ENCODE data around the gene APOL2.
"Not testable (repeated sequence)": the region's sequence is repeated elsewhere in the genome, so short reads cannot be mapped to it uniquely, and the experiment has no call there.

APOL2 gene

GRCh38 chr22:36220451-36220921 is 18.8 kb downstream of the APOL2 start:
- no peak for DNase-seq

DNA sequence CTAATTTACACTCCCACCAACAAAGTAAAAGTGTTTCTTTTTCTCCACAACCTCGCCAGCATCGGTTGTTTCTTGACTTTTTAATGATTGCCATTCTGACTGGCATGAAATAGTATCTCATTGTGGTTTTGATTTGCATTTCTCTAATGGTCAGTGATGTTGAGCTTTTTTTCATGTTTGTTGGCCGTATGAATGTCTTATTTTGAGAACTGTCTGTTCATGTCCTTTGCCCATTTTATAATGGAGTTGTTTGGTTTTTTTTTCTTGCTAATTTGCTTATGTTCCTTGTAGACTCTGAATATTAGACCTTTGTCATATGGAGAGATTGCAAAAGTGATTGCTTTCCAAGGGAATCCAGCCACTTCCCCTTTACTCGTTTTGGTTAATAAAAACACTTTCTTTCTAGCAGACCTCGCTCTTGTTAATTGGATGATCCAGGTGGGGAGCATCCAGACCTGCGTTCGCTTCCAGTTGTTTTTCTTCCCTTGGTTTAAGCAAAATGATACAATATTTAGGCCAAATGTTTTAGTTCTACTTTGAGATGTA is 20.6 kb downstream of the APOL2 start:
- DNase-seq, result no peak

DNA sequence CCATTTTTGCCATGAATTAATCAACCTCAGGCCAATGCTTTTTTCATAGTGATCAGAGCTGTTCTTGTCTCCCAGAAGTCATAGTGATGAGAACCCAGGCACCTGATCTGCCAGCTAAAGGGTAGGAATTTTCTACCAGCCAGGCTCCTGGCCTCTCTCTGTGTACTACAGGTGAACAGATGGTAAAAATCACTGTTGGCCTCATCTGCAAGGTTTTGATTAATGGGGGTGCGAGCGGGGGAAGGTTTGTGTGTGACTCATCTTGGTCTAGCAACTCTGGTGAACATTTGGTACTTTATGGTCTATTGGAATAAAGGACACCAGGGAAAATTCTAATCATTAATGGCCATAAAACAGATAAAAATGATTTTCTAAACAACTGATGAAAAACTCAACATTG is 23.3 kb downstream of the APOL2 start:
- no peak for DNase-seq

GRCh38 chr22:36213586-36213985 is 25.7 kb downstream of the APOL2 start:
- no peak for DNase-seq

- DNase-seq, result no peak
Measured at GRCh38 chr22:36212901-36213300, 26.4 kb downstream of the APOL2 start.

GRCh38 chr22:36211237-36211861 is 28.0 kb downstream of the APOL2 start:
- no peak for DNase-seq

- DNase-seq, result no peak
Measured at GRCh38 chr22:36210224-36210623, 29.1 kb downstream of the APOL2 start.

DNA sequence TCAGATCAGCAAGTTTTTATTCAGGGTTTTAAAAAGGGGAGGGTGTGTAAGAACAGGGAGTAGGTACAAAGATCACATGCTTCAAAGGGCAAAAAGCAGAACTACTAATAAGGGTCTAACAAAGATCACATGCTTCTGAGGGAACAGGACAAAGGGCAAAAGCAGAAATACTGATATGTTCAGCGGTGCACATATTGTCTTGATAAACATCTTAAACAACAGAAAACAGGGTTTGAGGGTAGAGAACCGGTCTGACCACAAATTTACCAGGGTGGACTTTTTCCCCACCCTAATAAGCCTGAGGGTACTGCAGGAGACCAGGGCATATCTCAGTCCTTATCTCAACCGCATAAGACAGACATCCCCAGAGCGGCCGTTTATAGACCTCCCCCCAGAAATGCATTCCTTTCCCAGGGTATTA is 29.8 kb downstream of the APOL2 start:
- not testable (repeated sequence) for DNase-seq

GRCh38 chr22:36208914-36209313 is 30.4 kb downstream of the APOL2 start:
- DNase-seq, result no peak

DNA sequence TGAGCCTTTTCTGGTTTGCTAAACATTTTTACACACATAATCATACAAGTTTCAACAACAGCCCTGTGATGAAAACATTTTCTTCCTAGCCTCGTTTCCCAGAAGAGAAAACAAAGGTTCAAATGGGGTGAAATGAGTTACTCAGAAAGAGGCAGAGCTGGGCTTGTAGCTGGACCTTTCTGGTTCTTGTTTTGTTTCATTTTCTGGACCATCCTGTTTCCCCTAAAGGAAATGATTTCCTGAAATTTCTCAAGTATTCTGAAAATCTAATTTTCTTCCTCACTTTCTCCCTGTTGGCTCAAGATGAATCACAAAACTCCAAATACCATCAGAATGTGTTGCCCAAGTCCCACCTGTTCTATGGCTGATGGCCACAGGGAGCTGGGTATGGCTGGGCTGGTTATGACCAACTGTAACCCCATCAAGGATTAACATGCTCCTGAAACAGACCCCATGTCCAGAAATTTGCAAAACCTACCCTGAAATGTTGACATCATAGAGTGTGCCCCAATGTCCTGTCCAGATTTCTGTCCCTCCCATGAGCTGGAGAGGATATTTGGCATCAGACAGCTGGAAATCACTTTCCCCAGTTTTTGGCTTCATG is 31.1 kb downstream of the APOL2 start:
- DNase-seq, result no peak

GRCh38 chr22:36206255-36206654 is 33.1 kb downstream of the APOL2 start:
- no peak for DNase-seq

GRCh38 chr22:36205573-36205972 is 33.8 kb downstream of the APOL2 start:
- DNase-seq, result not testable (repeated sequence)

DNA sequence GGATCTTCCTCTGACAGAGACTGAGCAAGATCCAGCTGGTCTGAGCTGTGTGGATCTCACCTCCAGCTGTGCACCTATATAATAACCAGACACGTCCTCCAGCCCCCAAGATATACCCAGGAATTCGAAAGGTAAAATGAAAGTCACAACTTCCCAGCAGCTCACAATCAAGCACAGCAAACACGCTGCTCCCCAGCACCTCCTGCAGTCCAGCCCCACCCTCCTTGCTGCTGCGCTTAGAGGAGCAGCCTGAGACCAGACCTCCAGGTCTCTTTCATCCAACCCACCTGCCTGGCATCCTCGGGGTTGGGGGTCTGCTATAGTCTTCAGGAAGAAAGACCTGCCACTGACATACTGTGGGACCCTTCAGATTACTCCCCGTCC is 34.7 kb downstream of the APOL2 start:
- DNase-seq, result no peak

DNA sequence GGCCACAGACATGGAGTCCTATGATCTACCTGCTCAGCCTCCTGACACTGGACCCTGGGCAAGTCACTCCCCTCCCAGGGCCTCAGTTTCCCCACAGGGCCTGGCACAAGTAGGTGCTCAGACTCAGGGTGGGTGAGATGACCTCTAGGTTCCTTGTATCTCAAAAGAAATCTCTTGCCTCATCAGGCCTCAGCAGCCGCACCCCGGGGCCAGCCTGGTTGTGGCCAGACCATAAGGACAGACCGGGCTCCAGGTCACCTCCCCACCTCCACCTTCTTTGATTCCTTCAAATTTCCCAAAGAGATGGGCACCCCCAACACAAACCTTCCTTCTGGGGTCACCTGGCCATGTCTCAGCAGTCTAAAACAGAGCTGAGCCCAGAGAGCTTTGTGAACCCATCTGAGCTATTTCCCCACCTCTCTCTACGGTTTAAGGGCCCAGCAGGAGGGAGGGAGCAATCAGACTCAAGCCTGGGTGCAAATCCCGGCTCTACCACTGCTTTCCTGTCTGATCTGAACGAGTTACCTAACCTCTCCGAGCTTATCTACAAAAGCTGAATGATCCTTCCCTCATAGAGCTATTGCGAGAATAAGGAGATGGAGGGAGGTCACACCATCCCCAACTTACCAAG is 35.2 kb downstream of the APOL2 start:
- no peak for DNase-seq

DNA sequence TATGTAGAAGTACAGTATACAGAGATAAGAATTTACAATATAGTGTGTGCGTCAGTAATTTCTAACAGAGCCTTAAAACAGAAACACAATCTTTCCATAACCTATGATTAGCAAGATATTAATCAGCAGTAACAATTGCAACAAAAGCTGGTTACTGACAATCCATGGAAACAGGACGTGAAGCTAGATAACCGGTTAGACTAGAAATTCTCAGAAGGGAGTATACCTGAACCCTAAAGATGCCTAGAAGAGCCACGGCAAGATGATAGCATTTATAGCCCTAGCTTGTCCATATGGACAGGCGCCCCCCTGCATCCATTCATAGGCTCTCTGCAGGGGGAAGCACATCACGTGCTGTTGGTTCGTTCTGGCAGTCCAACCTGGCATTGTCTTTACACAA is 35.9 kb downstream of the APOL2 start:
- not testable (repeated sequence) for DNase-seq

DNA sequence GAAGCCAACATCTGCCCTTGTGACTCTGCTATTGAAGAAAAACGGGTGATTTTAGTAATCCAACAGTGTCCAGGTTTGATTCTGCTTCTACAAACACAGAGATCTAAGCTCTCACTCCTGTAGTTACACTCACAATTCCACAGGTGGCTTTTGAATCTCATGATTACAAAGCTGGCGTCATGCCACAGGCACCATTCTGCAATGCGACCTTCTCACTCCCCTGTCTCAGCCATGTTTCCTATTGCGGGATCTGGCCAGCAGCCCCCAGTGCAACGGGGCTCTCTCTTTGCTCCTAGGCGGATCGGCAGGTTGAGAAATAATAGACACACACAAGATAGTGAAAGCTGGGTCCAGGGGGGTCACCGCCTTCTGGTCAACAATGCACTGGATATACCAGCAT is 36.4 kb downstream of the APOL2 start:
- not testable (repeated sequence) for DNase-seq

DNA sequence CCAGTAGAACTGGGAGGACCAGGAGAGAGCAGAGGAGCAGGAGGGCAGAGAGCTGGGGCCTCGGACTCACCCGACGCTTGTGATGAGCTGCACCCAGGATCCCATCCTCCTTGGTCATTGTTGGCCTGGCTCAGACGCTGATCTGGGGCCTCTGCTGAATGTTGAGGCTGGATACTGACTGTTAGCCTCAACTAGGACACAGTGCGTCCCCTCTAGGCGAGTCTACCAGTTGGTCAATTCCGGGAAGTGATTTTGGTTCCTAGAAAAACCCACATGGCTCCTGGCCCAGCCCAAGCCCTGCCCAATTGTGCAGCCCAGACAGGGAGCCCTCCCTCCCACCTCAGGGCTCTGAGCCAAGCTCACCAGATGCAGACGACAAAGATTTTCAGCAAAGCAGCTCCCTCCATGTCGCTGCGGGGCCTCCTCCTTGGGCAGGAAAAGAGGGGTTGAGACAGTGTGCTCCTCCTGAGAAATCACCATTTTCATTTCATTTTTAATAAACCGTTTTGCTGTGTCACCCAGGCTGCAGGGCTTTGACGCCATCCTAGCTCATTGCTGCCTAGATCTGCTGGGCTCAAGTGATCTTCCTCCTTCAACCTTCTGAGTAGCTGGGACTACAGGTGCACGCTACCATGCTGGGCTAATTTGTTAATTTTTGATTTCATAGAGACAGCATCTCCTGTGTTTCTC is 37.6 kb downstream of the APOL2 start, which contains the start of gene APOL4:
APOL4 (minus strand) TSS at position 180 of the 690 bp plus-strand sequence; CDS start at position 105, 75 bp downstream.
- peak in 1 of 2 donors; percentile 43 for DNase-seq

GRCh38 chr22:36201025-36201424 is 38.3 kb downstream of the APOL2 start:
- DNase-seq, result not testable (repeated sequence)

GRCh38 chr22:36199001-36199551 is 40.3 kb downstream of the APOL2 start:
- no peak for DNase-seq

- no peak for DNase-seq
Measured at GRCh38 chr22:36198536-36198935, 40.8 kb downstream of the APOL2 start.

- DNase-seq, result no peak
Measured at GRCh38 chr22:36197514-36198146, 41.7 kb downstream of the APOL2 start.

DNA sequence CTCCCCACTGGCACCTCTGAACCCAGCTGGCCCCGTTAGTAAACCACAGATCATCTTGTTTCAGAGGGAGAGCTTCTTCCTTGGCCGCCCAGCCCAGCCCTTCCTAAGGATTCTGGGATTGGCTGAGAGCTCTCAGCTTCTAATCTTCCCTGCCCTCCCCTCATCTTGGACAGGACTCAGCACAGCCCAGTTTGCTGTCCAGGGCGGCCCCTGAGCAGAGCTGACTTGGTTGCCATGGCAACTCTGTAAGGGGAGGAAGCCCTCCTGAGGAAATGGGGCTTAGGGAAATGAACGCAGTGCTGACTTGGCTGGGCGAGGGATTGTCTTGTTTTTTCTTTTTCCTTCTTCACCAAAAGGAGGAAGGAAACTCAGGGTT is 42.3 kb downstream of the APOL2 start:
- peak in 1 of 2 donors; percentile 11 for DNase-seq

Data from hippocampal formation (tissue), 2 donors.